ENCODE data around the gene PIRT.

Gene PIRT

GRCh38 chr17:10821054-10821453 is 16.8 kb downstream of the PIRT start:
- DNase-seq, result no peak

GRCh38 chr17:10815319-10815718 is 22.6 kb downstream of the PIRT start:
- no peak for DNase-seq

GRCh38 chr17:10814075-10814474 is 23.8 kb downstream of the PIRT start:
- no peak for DNase-seq

- no peak for DNase-seq
Observed at GRCh38 chr17:10812674-10813073, 25.2 kb downstream of the PIRT start.

DNA sequence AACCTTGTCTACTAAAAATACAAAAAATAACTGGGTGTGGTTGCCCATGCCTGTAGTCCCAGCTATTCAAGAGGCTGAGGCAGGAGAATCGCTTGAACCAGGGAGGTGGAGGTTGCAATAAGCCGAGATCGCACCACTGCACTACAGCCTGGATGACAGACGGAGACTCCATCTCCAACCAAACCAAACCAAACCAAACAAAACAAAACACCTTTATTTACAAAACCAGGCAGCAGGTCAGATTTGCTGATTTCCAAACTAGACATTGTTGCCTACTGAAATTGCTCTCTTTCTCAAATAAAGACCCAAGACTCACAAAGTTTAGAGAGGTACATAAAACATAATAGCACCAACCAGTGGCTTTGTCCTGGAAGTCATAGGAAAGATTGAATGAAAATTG is 28.3 kb downstream of the PIRT start:
- DNase-seq, result no peak

GRCh38 chr17:10807704-10808128 is 30.2 kb downstream of the PIRT start:
- DNase-seq, result no peak

DNA sequence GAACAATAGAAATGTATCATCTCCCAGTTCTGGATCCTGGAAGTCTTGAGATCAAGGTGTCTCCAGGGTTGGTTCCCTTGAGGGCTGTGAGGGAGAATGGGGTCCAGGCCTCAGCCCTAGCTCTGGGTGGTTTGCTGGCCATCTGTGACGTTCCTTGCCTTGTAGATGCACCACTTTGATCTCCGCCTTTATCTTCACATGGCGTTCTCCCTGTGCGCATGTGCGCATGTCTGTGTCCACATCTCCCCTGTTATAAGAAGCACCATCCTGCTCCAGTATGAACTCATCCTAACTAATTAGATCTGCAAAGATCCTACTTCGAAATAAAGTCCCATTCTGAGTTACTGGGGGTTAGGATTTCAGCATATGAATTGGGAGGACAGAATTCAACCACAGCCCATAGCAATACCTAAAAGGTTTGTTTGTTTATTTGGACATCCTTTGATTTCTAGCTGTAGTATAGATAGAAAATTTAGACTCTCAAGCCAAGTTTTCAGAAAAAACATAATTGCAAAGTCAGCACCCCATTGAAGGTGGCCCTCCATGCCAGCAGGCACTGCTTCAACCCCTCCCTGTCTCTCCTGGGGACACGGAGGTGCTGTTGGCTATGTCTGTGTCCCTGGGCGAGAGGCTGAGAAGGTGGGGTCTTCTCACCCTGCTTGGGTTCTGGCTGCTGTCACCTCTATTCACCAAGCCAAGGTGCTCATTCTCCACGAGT is 31.2 kb downstream of the PIRT start:
- no peak for DNase-seq

- no peak for DNase-seq
Observed at GRCh38 chr17:10805911-10806310, 32.0 kb downstream of the PIRT start.

DNA sequence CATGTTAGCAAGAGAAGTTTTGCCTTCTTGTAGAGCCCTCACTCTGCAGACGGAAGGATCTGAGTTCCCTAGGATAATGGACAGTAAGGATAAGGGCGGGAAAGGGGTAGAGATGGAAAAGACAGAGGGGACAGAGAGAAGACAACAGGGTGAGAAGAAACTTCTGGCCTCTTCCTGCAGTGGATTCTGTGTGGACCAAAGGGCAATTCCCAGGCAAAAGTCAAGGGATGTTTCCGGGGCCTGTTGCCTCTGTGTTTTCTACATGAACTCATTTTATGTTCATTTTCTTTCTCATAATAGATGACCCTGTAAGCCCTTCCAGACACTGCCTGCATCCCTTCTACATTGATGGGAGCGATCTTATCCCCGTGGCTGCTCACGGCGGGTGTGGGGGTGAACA is 33.3 kb downstream of the PIRT start:
- DNase-seq, result no peak

GRCh38 chr17:10803830-10804475 is 33.9 kb downstream of the PIRT start, which contains the start of gene TMEM238L:
Gene TMEM238L (minus strand): TSS chr17:10804099. CDS start chr17:10803963, 136 bp downstream.
- DNase-seq, result no peak

- no peak for DNase-seq
Observed at GRCh38 chr17:10803350-10803749, 34.5 kb downstream of the PIRT start.

- DNase-seq, result no peak
Observed at GRCh38 chr17:10802496-10803284, 35.2 kb downstream of the PIRT start.

- no peak for DNase-seq
Observed at GRCh38 chr17:10799407-10799806, 38.5 kb downstream of the PIRT start.

- DNase-seq, result no peak
Observed at GRCh38 chr17:10798910-10799309, 39.0 kb downstream of the PIRT start.

GRCh38 chr17:10798332-10798749 is 39.5 kb downstream of the PIRT start:
- no peak for DNase-seq

GRCh38 chr17:10797476-10798328 is 40.2 kb downstream of the PIRT start:
- DNase-seq, result no peak

DNA sequence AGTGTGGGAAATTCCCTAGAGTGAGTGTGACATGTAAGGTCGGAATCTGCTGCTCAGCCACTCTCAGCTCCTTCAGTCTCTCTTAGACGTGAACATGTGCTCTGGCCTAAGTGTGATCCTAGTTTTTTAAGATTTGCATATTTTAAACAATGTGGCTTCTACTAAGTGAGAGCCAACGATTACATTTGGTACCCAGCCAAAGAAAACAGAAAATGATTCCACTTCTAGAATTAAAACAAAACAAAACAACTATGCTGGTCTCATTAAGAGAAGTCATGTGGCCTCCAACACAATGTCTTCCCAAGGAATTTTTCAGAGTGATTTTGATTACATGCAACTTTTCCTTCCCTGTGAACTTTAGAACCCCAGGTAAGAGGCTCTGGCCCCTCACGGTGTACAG is 44.1 kb downstream of the PIRT start:
- no peak for DNase-seq

- no peak for DNase-seq
Observed at GRCh38 chr17:10793256-10793655, 44.6 kb downstream of the PIRT start.

DNA sequence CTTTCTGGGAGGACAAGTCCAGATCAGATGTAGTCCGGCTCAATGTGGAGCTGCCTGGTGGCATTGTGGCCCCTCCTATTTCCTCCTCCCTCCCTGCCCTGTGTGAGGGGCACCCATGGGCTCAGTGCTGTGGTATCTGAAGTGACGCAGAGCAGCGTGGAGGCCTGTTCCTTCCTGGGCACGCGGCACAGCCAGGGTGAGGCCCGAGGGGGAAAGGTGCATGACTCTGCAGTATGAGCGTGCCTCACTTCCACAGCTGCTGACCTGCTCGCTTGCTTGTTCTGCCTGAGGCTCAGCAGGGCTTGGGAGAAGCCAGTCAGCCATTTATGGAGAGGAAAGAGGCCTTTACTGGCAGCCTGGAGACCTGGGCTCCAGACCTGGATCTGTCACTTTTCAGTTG is 45.7 kb downstream of the PIRT start:
- peak in 1 of 5 experiments; percentile 30 for DNase-seq

DNA sequence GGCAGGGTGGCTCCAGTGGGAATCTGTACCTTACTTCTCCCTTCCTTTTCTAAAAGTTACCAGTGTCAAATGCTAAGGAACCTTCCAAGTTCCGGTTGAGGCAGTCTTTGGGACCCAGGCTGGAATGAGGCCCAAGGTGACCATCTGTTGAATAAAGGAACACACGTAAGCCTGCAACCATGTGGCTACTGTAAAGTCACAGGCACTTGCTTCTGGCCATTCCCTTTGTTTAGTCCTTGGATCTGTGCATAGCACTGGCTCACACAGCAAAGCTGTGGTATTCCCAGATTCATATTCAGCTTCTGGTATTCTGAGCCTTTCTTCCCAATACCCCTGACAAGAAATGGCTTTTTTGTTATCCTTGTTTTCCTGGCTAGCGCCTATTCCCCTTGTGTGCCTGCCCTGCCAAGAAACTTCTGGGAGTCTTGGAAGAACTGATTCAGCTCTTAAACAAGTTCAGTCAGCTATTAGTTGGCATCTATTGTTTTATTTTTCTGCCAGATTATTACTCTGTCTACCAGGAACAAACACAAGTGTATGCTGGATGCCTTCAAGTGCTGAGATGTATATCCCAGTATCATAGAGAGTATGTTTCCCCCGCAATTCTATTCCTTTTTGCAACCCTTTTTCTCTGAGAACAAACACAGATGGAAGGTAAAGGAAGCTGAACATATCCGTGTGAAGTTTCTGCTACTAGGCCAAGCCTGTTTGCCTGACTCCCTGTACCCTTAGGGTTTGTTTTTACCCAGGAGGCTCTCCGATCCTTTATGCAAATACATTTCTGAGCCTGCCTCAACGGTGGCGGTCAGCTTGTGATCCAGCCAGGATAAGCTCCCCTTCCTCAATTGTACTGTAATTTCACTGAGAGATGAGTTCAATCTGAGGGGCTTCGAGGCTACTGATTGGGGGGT is 47.1 kb downstream of the PIRT start:
- no peak for DNase-seq

DNA sequence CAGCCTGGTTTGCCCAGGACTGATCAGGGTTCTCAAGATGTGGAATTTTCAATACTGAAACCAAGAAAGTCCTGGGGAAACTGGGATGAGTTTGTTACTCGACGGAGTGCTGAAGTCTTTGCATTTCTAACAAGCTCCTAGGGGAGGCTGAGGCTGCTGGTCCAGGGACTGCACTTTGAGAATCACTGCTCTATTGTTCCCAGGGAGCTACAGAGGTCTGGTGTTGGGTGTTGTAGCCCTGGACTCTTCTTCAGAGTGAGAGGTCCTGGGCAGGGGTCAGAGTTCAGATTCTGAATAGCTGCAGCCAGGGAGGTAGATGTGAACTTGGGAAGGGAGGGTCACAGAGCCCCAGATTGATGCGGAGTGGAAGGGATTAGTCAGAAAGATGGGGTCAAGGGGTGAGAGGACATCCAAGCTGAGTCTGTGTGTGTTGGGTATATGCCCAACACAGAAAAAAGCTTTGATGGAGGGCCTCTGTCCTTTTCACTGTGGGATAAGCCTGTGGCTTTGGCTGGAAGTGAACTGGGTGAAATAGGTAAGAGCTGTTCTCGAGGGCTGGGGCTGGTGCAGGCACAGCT is 48.1 kb downstream of the PIRT start:
- DNase-seq, result no peak

Data from T-helper 2 cell (primary cell).